ENCODE measurements around the gene TAAR2.
"Not testable (repeated sequence)": the region's sequence is repeated elsewhere in the genome, so short reads cannot be mapped to it uniquely, and the experiment has no call there.

TAAR2 gene, protein sequence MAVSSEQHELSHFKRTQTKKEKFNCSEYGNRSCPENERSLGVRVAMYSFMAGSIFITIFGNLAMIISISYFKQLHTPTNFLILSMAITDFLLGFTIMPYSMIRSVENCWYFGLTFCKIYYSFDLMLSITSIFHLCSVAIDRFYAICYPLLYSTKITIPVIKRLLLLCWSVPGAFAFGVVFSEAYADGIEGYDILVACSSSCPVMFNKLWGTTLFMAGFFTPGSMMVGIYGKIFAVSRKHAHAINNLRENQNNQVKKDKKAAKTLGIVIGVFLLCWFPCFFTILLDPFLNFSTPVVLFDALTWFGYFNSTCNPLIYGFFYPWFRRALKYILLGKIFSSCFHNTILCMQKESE

DNA sequence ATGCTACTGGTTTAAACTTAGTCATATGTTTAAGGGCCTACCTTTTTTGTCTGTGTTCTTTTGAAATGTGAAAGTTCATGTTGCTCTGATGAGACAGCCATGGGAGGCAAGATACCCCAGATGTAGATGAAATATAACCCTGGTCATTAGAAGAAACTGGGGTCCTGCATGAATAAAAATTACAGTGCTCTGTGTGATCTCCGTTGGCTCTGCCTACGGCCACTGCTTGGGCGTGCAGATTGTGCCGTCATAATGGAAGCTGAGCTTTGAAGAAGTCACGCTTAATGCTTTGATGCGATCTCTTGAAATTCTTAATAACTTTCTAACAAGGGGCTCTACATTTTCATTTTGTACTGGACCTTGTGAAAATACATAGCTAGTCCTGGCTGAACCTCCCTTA lies at the start of gene TAAR2:
TAAR2 (minus strand) TSS at position 101 of the 400 bp plus-strand sequence; CDS start at position 101, 0 bp downstream.
- no peak for DNase-seq

DNA sequence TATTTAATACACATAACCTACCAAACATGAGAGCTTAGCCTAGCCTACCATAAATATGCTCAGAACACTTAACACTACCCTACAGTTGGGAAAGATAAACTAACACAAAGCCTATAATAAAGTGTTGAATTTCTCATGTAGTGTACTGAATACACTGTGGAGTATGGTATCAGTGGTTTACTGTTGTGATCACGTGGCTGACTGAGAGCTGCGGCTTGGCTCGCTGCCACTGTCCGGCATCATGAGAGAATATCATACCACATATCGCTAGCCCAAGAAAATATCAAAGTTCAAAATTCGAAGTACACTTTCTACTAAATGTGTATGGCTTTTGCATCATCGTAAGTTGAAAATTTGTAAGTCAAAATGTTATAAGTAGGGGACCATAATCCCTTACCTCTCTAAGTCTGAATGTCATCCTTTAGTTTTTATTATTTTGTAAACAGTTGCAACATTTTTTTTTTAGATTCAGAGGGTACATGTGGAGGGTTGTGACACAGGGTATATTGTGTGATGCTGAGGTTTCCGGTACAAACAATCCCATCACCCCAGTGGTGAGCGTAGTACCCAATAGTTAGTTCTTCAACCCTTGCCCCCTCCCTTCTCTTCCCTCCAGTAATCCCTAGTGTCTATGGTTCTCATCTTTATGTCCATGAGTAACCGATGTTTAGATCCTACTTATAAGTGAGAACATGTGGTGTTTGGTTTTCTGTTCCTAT lies 49.5 kb upstream of the TAAR2 start:
- DNase-seq = no peak

DNA sequence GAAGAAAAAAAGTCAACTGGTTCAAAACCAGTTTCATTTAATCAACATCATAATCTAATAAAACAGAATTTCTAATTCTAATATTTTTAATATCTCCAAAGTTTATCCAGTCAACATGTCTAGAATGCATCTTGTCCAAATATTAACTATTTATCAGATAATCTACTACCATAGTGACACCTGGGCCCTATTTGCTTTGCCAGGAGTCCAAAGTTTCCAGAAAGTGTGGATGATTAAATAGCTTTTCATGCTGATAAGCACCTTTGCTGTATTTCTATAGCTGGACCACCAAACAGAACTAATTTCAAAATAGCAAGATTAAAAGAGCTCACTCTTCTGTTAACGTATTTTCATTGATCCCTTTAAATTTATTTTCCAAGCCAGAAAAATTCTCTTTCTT lies 47.2 kb upstream of the TAAR2 start:
- DNase-seq = no peak

DNA sequence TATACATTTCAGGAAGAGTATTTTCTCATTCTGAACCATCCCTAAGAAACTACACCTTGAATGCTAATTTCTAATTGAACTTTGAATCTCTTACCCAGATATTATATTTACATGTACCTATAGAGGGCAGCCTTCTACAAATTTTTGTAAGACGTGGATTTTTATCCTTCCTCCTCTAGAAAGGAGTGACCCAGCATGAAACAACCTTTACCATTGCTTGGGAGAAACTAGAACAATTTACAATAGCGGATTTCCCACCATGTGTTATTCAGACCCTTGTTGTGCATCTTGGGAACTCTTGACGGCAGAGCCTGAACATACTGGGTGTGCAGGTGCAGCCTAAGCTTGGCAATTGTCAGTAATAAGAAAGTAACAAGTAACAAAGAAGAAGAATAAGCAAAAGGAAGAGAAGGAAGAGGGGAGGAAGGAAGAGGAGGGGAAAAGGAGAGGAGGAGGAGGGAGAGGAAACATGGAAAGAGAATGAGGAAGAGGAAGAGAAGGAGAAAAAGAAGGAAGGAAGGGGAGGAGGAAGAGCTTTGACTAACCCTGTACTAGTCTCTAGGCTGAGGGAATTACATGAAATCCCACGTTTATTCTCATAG lies 45.7 kb upstream of the TAAR2 start:
- no peak for DNase-seq

DNA sequence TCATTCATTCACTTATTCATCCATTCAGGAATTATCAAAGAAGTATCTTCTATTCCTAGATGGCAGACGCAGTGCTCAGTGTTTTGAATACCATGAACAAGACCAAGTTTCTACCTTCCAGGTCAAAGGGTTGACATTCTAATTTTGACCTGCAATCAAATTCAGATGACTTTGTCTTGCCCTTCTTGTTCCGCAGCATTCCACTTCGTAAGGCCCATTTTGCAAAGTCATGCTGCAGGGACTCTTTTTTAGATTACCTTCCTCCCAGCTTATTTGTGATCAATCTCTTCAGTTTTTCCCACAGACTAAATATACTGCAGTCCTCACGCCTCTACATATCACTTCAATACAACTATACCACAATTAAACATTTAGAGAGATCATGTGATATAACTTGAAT lies 42.0 kb upstream of the TAAR2 start:
- no peak for DNase-seq

DNA sequence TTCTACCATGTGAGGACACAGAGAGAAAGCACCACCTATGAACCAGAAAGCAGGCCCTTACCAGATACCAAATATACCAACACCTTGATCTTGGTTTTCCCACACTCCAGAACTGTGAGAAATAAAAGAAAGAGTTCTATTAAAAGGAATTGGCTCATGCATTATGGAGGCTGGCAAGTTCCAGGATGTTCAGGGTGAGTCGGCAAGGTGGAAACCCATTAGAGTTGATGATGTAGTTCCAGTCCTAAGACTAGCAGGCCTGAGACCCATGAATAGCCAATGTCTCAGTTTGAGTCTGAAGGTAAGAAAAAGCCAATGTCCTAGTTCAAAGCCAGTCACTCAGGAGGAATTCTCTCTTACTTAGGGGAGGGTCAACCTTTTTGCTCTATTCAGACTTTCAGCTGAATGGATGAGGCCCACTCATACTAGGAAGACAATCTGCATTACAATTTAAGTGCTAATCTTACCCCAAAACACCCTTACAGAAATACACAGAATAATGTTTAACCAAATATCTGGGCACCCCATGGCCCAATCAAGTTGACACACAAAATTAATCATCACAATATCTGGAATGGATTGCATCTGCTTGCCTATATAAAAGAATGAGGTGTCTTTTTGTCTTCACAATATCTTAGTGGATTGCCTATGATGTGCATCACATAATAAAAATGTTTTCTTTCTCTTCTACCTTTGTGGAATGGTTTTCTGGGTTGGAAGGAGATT lies 40.4 kb upstream of the TAAR2 start:
- DNase-seq = no peak

DNA sequence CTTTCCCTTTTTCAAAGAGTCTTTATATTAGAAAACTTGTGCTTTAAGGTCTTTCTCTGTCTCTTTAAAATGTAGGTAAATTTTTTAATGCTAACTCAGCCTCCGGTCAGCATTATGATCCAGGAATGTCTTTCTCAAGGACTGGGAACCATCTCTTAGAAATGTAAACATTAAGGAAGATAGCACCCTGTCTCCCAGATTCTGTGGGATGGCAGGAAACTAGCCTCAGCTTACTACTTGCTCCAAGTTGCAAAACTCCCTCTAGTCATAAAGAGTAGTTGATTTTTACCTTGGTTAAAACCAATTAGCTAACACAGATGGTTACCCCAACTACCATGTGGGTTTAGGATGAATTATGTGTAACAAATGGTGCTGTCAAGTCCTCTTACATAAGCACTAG lies 39.6 kb upstream of the TAAR2 start:
- no peak for DNase-seq

DNA sequence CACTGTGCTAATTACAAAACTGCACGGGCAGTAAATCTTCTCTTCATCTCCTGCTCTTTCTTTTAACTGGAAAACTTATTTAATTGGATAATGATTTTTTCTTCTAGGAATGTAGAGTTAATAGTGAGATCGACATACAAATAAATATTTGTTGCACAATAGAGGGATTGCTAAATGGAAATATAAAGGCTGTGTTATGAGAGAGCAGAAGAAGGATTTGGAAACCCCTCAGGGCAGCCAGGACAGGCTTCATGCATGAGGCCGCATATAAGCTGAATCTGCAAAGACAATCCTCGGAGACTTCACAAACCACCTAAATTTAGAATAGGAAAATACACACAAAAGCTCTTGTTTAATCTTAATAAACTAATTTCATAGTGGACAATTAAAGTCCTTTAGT lies 37.8 kb upstream of the TAAR2 start:
- DNase-seq = no peak

DNA sequence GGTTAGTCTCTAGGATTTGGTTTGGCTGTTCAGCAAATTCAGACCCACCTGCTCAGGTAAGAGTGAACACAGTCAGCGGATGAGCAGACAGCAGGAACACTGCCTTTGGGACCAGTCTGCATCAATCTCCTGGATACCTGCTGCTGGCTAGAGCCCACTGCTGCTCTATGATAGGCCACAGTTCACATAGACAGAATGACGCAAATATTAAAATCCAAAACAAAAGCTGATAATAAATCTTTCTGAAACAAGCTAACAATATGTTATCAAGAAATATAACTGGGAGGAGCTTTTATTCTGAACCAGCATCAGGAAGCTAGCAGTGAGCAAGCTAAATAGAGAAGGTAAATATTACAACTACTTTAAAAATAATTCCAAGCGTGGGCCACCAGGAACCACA lies 35.0 kb upstream of the TAAR2 start, which contains the start of gene TAAR1:
TAAR1 (minus strand) TSS at position 101 of the 400 bp plus-strand sequence. CDS start 13,179 bp downstream, outside the sequence.
- DNase-seq = no peak

DNA sequence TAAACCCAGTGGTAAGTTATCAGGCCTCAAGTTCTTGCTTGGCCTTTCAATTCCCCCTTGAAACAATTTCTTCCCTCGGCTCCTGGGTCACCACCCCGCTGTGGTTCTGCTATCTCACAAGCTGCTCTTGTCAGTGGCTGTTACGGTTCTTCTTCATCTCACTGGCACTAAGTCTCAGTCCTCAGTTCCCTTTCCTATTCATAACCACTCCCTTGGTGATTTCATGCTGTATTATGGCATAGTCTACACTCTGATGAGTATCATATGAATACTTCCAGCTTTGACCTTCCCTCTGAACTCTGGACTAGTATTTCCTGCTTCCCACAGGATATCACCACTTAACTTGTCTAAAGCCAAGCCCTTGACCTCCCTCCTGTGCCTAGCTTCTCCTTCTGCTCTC lies 27.0 kb upstream of the TAAR2 start:
- DNase-seq = no peak

DNA sequence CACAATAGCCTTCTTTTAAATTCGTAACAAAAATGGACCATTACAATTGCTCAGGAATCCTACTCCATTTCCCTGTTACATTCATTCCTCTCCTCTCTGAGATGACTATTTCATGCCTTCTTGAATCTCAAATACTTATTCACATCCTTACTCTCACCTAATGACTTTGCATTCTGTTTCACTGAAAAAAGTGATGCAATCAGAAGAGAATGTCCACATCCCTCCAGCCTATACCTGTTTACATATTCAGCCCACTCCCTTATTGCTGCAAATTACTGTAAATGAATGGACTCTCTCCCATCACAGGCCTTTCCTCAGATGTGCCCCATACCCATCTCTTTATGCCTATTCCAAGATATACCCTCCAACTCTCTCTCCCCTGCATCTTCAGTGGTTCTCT lies 26.4 kb upstream of the TAAR2 start:
- no peak for DNase-seq

DNA sequence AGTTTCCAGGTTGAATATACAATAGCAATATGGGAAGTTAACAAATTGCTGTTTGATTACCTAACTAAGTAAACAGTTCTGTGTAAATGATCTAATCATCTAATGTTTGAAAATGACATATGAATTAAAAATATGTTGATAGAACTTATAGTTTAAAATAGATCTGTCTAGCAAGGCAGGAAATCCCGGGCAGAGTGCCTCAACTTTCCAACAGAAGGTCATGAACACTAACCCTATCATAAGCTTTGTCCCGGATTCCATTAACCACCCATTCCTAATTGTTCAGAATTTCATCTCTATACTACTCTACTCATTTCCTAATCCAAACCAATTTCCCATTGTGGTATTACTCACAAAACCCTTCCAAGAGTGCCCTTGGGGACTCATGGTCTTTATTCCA lies 24.8 kb upstream of the TAAR2 start:
- no peak for DNase-seq

DNA sequence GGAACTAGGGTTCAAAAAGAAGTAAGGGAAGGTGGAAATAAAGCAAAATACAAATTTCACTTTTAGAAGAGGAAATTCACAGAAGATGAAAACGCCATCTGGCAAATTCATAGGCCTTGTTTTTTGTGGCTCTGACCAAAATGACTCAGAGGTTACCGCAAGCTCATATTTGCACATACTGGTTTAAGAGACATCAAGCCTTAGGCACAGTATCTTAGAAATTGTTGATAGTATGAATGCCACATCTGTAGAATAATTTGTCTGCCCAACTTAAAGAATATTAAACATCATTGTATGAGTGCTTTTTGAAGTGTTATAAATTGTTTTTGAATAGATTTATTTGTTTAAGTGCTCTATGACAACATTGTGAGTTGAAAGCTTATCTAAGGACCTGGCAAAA lies 24.3 kb upstream of the TAAR2 start:
- DNase-seq = no peak

DNA sequence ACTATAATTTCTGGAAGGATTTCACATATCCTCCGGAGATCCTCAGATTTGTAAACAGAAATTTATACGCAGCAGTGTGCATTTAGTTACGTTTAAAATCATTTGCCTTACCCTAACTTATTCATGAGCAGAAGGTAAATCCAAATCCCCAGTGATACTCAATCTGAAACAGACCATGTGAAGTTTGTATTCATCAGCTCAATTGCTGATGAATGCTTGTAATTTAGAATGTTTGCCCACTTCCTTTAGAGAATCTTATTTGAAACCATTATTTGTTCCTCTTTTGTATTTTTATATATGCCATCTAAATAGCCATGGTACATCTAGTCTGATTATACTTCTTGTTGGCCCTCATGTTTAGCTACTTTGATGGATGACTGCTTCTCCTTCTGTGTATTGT lies 19.5 kb upstream of the TAAR2 start:
- DNase-seq = no peak

DNA sequence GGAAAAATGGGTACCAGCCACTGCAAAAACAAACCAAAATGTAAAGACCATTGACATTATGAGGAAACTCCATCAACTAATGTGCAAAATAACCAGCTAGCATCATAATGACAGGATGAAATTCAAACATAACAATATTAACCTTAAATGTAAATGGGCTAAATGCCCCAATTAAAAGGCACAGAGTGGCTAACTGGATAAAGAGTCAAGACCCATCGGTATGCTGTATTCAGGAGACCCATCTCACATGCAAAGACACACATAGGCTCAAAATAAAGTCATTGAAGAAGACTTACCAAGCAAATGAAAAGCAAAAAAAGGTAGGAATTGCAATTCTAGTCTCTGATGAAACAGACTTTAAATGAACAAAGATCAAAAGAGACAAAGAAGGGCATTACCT lies 13.1 kb upstream of the TAAR2 start:
- DNase-seq = not testable (repeated sequence)

DNA sequence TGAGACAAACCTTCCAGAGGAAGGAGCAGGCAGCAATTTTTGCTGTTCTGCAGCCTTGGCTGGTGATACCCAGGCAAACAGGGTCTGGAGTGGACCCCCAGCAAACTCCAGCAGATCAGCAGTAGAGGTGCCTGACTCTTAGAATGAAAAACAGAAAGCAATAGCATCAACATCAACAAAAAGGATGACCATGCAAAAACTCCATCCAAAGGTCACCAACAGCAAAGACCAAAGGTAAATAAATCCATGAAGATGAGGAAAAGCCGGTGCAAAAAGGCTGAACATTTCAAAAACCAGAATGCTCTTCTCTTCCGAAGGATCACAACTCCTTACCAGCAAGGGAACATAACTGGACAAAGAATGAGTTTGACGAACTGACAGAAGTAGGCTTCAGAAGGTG lies 11.8 kb upstream of the TAAR2 start:
- not testable (repeated sequence) for DNase-seq

DNA sequence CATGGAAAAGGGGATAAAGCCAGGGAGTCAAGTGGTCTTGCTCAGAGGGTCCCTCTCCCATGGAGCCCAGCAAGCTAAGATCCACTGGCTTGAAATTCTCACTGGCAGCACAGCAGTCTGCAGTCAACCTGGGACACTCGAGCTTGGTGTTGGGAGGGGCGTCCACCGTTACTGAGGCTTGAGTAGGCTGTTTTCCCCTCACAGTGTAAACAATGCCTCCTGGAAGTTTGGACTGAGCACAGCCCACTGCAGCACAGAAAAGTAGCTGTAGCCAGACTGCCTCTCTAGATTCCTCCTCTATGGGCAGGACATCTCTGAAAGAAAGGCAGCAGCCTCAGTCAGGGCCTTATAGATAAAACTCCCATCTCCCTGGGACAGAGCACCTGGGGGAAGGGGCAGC lies 11.2 kb upstream of the TAAR2 start:
- DNase-seq = not testable (repeated sequence)

DNA sequence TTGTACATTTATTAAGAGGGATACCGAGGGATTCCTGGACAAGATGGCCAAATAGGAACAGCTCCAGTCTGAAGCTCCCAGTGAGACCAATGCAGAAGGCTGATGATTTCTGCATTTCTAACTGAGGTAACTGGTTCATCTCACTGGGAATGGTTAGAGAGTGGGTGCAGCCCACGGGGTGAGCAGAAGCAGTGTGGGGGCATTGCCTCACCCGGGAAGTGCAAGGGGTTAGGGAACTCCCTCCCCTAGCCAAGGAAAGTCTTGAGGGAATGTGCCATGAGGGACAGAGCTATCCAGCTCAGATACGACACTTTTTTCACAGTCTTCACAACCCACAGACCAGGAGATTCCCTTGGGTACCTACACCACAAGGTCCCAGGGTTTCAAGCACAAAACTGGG lies 10.7 kb upstream of the TAAR2 start:
- DNase-seq = no peak

DNA sequence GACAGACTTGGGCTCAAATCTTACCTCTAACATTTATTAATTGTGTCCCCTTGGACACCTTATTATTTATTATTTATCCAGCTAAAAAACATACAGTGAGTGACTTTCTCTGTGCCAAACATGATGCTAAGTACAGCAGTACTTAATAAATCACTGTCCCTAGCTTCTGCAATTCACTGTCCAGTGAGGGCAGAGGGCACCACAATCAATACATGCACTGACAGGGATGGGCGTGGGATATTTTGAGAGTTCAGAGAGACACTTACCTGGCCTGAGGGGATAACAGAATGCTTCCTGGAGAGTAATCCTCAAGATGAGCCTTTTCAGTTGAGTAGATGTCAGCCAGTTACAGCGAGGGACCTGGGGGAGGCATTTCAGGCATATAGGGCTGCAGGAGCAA lies 9.3 kb upstream of the TAAR2 start:
- DNase-seq = no peak

DNA sequence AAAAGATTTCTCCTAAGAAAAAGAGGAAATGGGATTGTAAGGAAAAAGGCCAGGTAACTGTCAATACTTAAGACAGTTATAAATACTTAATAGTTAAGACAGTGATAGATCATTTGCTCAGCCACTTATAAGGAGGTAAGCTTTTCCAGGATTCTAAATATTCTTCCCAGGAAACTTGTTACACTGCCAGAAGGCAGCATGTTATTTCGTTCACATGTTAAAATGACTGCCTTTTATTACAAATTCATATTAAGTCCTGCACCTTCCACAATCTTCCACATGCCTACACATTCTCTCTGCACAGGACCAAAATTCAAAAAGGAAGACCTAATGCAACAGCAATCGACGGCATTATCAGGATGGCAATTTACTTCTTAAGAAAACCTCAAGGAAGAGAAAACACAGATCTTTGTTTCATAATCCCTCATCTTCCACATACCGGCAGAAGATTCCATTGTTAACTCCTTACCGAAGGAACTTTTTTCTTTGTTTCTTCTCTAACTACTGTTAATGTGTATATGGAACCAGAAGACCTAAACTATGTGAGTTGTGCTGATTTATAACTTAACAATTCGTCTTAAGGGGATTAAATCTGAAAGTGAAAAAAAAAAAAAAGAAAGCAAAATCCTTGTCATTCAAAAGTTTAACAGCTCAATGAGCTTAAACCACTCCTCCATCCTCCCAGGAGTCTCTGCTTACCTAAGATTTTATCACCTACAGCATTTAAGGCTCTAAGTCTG lies 799 bp downstream of the TAAR2 start:
- no peak for DNase-seq

DNA sequence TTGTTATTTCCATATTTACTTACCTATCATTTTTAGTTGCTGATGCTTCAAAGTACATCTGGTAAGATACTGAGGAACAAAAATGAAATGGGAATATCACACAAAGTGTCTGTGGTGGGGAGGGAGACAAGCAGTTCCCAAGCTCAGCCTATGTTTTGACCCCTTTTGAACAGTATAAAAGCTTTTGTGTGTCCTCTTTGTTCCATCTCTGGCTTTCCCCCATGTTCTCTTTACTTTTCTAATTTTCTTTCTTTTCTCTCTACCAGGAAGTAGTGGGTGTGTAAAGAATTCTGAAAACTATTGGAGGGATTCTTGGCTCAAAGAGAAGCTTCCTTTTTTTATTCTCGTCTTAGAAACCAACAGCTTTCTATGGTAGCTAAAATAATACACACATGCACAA lies 7.4 kb downstream of the TAAR2 start:
- no peak for DNase-seq

DNA sequence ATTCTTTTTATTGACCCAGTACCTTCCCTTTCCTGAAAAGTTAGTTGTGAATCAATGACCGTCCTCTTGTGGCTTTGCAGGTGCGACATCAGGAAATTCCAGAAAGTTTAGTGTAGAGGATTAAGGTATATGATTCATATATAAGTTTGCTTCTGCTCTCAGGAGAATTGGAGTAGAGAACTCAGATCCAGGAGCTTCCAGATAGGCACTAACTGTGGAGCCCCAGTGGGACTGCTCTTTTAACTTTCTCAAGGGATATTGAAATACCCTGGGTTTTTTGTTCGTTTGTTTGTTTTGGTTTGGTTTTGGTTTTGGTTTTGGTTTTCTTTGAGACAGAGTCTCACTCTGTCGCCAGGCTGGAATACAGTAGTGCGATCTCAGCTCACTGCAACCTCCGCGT lies 9.5 kb downstream of the TAAR2 start:
- no peak for DNase-seq
